Left lung (tissue), 10 donors: ENCODE measurements around the gene CAMTA1. TPM values are rescaled to one million over a fixed set of nuclear protein-coding genes. Genes with fewer than 3 reads are reported as not detected.

Experiments used
- ATAC-seq: fragments of 200-7000 bp; cut with Tn5 transposase; one replicate; pipeline ENCODE4 v1.9.1; 2020; ENCODE audit warnings: moderate library complexity
- DNase-seq, 4 donors: peaks; one replicate each; pipeline ENCODE4 v3.0.0-alpha.2; 2013 to 2020
- H3K27ac ChIP-seq, 2 donors: fragments of 200-600 bp; sonication (generic) in 1 of 2; one replicate each; pipeline versions ENCODE4 v1.5.0 to v1.8.0; 2020 to 2021
- H3K27me3 ChIP-seq, 2 donors: fragments of 200-600 bp; sonication (generic) in 1 of 2; one replicate each; pipeline versions ENCODE4 v1.5.0 to v1.8.0; 2020 to 2021
- H3K36me3 ChIP-seq, 2 donors: fragments of 200-600 bp; sonication (generic) in 1 of 2; one replicate each; pipeline versions ENCODE4 v1.5.0 to v1.8.0; 2020 to 2021
- H3K4me1 ChIP-seq, 2 donors: fragments of 200-600 bp; one replicate each; pipeline ENCODE4 v1.8.0; 2021
- H3K4me3 ChIP-seq, 2 donors: fragments of 200-600 bp; sonication (generic) in 1 of 2; one replicate each; pipeline versions ENCODE4 v1.5.0 to v1.8.0; 2020 to 2021; ENCODE audit warnings: mild to moderate bottlenecking in 1 of 2
- H3K9me3 ChIP-seq, 2 donors: fragments of 200-600 bp; sonication (generic) in 1 of 2; one replicate each; pipeline versions ENCODE4 v1.5.0 to v1.8.0; 2020 to 2021
- intact Hi-C, 2 donors: fragments of 100-400 bp; cut with DNase I; formaldehyde crosslinking; loops; one replicate each; pipeline versions ENCODE4 v1.11.2 to v1.14.2; 2022
- polyA plus RNA-seq, 6 donors: library from polyadenylated mRNA; unstranded; fragments of 120-200 nt; gene quantifications; one replicate each; pipeline ENCODE4 v1.2.1, GENCODE V29; 2013; ENCODE audit not compliant: insufficient read length in 6 of 6
- total RNA-seq, 2 donors: library from RNA; stranded (reverse); fragmentation: NEBNext Ultra II Directional; extraction: Animal tissue kit (Norgen Biotek cat#: 25700); gene quantifications; one replicate each; pipeline ENCODE4 v1.2.1, GENCODE V29; 2021
- TF ChIP-seq, protein P1 (sequence below), 2 donors: fragments of 200-600 bp; sonication (generic) in 1 of 2; IDR thresholded peaks; one replicate each; pipeline versions ENCODE4 v1.5.0 to v1.8.0; 2021; ENCODE audit warnings: antibody characterized with exemption in 2 of 2
- donor health status: DM: no; HTN: yes; CAD: no.
- donor health status: DM: no; HTN: no; CAD: no.

CAMTA1 gene
- total and polyA plus RNA-seq, 8 donors, result 42.7 to 69.1 (median 49.4) TPM

- ATAC-seq (no peak), DNase-seq (no peak)
- Histone ChIP-seq H3K4me3 (no peak overlapping the region), H3K36me3 (no peaks in the 10 kb centered on the region), H3K27ac (no peak overlapping the region), H3K27me3 (peaks cover 0 to 9% of the 10 kb centered on the region in 2 donors), H3K9me3 (no peaks in the 10 kb centered on the region), H3K4me1 (no peaks in the 10 kb centered on the region)
- intact Hi-C loops, result no loop called here
- TF ChIP-seq, protein P1, sequence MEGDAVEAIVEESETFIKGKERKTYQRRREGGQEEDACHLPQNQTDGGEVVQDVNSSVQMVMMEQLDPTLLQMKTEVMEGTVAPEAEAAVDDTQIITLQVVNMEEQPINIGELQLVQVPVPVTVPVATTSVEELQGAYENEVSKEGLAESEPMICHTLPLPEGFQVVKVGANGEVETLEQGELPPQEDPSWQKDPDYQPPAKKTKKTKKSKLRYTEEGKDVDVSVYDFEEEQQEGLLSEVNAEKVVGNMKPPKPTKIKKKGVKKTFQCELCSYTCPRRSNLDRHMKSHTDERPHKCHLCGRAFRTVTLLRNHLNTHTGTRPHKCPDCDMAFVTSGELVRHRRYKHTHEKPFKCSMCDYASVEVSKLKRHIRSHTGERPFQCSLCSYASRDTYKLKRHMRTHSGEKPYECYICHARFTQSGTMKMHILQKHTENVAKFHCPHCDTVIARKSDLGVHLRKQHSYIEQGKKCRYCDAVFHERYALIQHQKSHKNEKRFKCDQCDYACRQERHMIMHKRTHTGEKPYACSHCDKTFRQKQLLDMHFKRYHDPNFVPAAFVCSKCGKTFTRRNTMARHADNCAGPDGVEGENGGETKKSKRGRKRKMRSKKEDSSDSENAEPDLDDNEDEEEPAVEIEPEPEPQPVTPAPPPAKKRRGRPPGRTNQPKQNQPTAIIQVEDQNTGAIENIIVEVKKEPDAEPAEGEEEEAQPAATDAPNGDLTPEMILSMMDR (IDR thresholded peaks at IDR 0.05), result no peak
Observed at GRCh38 chr1:7607097-7607496, 821.8 kb downstream of the CAMTA1 start.

DNA sequence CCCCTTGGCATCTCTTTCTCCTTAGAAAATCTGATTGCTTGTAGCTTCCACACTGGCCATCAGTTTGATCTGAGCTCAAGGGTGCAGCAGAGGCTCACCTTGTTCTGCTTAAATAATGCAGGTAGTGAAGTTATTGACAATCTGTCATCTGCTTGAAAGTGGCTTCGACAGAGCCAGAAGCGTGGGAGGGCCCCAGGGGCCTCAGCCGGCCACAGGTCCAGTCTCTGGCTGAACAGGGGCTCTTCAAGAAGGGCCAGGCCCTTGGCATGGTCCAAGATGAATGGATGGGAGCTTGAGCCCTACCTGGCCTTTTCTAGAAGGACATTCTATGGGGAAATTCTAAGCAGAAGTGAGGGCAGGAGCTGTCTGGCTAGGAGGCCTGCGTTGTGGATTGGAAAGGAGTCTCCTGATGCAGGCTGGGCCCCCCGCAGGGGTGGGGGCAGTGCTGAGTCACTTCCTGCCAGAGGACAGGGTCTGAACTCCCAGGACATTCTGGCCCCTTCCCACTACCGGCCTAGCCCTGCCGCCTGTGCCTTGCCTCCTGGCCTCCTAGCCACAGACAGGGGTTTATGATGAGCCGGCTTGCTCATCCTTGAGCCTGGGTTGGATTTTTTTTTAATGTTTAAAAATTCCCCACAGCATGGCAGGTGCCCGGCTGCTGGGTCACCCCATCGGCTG is 823.5 kb downstream of the CAMTA1 start:
- Histone ChIP-seq H3K4me1 (no peaks in the 10 kb centered on the region), H3K36me3 (no peaks in the 10 kb centered on the region), H3K27ac (no peak overlapping the region), H3K4me3 (no peak overlapping the region), H3K9me3 (no peaks in the 10 kb centered on the region), H3K27me3 (peaks cover 0 to 21% of the 10 kb centered on the region in 2 donors)
- TF ChIP-seq, protein P1 (IDR thresholded peaks at IDR 0.05), result no peak
- ATAC-seq (no peak), DNase-seq (no peak)
- intact Hi-C loops, result no loop called here

DNA sequence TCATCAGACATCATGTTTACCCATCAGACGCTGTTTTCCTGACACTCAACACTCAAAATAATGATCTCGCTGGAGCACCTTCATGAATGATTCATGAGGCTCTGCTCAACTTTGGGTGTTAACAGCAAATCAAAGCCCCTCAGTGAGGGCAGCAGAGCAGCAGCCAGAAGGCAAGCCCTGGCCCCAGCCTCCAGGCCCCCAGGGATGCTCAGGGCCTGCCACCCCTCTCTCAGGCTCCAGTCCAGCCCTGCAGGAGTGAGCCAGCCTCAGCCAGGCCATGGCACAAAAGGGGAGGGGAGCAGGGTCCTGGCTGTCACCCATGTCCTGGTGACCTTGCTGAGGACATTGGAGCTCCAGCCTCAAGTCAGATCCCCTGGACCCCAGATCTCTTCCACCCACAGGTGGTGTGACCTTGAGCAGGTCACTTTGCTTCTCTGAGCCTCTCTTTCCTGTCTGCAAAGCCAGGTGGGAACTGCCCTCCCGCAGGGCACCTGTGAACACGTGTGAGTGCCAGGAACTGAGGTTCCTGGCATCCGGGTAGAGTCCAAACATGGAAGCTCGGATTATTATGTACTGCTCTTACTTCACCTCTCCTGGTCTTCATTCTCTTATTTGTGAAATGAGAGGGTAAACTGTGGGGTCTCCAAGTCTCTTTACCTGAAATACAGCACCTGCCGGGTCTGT is 824.2 kb downstream of the CAMTA1 start:
- Histone ChIP-seq H3K4me3 (no peak overlapping the region), H3K27me3 (peaks cover 0 to 21% of the 10 kb centered on the region in 2 donors), H3K36me3 (no peaks in the 10 kb centered on the region), H3K9me3 (no peaks in the 10 kb centered on the region), H3K4me1 (no peaks in the 10 kb centered on the region), H3K27ac (no peak overlapping the region)
- TF ChIP-seq, protein P1 (IDR thresholded peaks at IDR 0.05), result no peak
- DNase-seq, result no peak
- intact Hi-C loops, result no loop called here
- ATAC-seq, result no peak

DNA sequence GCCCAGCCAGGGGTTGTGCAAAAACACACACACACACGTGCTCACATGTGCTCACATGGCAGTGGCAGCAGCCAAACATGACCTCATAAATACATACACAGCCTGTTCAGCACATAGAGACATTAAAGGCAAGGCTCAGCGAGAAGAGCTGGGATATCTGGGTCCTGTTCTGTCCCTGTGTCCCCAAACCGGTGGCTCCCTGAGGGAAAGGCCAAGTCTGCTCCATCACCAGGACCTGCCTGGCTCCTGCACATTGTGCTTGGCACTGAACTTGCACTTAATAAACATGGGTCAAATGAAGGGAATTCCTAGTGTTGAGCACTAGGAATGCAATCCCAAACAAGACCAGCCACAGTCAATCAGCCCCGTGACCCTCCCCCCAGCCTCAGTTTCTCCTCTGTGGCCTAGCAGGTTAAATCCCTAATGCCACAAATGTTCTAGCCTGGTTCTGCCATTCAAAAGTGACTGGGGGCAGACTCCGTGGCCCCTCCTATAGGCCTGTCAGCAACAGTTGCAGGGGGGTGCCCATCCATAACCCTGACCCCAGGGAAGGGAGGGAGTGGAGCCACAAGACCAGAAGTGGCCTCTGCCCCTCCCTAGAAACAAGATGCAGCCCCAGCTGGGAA is 825.0 kb downstream of the CAMTA1 start:
- DNase-seq (no peak), ATAC-seq (no peak)
- peaks cover 0 to 21% of the 10 kb centered on the region in 2 donors for H3K27me3 ChIP-seq
- no peak overlapping the region for H3K4me3 ChIP-seq
- intact Hi-C loops, result no loop called here
- no peaks in the 10 kb centered on the region for H3K4me1 ChIP-seq
- no peaks in the 10 kb centered on the region for H3K9me3 ChIP-seq
- TF ChIP-seq, protein P1 (IDR thresholded peaks at IDR 0.05), result no peak
- H3K36me3 ChIP-seq, result no peaks in the 10 kb centered on the region
- no peak overlapping the region for H3K27ac ChIP-seq

DNA sequence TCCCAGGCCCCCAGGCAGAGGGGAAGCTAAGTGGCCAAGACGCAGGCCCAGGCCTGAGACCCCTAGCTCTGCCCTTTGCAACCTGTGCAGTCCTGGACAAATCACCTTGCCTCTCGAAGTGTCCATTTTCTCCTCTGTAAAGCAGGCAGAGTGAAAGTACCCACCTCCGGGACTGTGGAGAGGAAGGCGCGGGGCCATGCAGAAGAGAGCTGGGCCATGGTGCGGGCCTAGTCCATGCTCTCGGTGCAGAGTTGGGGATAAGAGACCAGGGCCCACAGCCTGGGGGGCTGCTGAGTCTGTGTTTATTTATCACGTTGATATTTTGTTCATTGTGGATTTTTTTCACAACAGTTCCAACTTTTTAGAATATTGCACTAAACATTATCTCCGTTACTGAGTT is 825.7 kb downstream of the CAMTA1 start:
- DNase-seq, result no peak
- Histone ChIP-seq H3K36me3 (no peaks in the 10 kb centered on the region), H3K27me3 (peaks cover 0 to 21% of the 10 kb centered on the region in 2 donors), H3K27ac (no peak overlapping the region), H3K4me3 (no peak overlapping the region), H3K9me3 (no peaks in the 10 kb centered on the region), H3K4me1 (no peaks in the 10 kb centered on the region)
- TF ChIP-seq, protein P1 (IDR thresholded peaks at IDR 0.05), result no peak
- ATAC-seq, result no peak
- intact Hi-C loops, result no loop called here
